Neutrophil (primary cell): ENCODE results near the gene TRMO.

Source experiments
- H3K27ac ChIP-seq: fragments of 200-600 bp; sonication (generic); 2 replicates; pipeline ENCODE4 v1.5.1; 2016; ENCODE audit warnings: mild to moderate bottlenecking, moderate library complexity
- H3K27me3 ChIP-seq: fragments of 200-600 bp; sonication (generic); 2 replicates; pipeline ENCODE4 v1.6.0; 2016; ENCODE audit warnings: mild to moderate bottlenecking
- H3K36me3 ChIP-seq: fragments of 200-600 bp; sonication (generic); 2 replicates; pipeline ENCODE4 v1.5.1; 2017
- H3K4me1 ChIP-seq, 2 experiments: fragments of 200-600 bp in 1 of 2; sonication (generic) in 1 of 2; 1 replicate in 1 of 2; 2 replicates in 1 of 2; pipeline versions ENCODE4 v1.5.1 to v1.6.1; 2013 to 2016; ENCODE audit warnings: low read depth in 1 of 2, low read length in 1 of 2, mild to moderate bottlenecking in 1 of 2, moderate library complexity in 1 of 2; ENCODE audit not compliant: control insufficient read depth in 1 of 2, insufficient read depth in 1 of 2
- H3K4me3 ChIP-seq, 2 experiments: fragments of 200-600 bp in 1 of 2; sonication (generic) in 1 of 2; 1 replicate in 1 of 2; 2 replicates in 1 of 2; pipeline ENCODE4 v1.5.1; 2013 to 2016; ENCODE audit warnings: low read depth in 1 of 2, low read length in 1 of 2, mild to moderate bottlenecking in 1 of 2, moderate library complexity in 1 of 2
- H3K9me3 ChIP-seq: fragments of 200-600 bp; sonication (generic); 2 replicates; pipeline ENCODE4 v1.5.1; 2016
- TF ChIP-seq, protein P1 (sequence below): fragments of 200-600 bp; sonication (generic); IDR thresholded peaks from 2 replicates; pipeline ENCODE4 v1.5.1; 2016; ENCODE audit warnings: antibody characterized with exemption

The TRMO gene

DNA sequence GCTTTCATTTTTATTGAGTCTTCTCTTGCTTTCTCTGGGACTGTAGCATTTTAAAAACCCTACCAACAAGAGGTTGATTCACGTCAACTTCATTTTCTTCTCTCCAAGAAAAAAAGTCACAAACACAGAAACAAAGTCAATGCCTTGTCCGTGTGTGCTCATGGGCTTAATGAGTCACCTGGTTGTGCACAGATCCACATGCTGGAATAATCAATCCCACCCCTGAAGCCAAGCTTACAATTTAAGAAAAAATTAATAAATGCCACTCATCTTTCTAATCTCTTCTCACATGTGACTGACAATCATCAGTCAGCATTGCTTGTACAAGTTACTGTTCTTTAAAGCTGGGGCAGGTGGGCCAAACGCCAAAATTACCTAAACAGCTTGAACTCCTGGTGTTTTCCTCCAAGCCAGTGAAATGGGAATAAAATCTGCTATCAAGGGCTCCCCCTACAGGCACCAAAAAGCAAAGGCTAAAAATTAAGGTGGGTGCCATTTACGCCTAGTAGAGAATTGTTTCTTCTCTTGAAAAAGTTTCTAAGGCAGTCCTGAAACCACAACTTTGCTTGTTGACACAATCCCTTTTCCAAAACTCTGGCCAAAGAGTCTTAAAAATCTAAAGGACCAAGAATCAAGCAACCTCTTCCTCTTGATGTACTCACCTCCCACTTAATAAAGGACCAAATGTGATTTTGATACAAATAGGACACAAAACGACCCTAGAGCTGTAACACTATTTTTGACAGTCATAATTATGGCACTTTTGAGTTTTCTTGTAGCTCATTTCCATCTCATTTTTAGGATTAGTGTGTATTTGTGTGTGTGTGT is 21.3 kb downstream of the TRMO start:
- Histone ChIP-seq H3K27ac (peak overlapping the region; percentile 94), H3K4me1 (peaks cover 45 to 55% of the 10 kb centered on the region in 2 experiments), H3K9me3 (no peaks in the 10 kb centered on the region), H3K27me3 (no peaks in the 10 kb centered on the region), H3K36me3 (peaks cover 6% of the 10 kb centered on the region), H3K4me3 (no peak overlapping the region)
- TF ChIP-seq, protein P1, sequence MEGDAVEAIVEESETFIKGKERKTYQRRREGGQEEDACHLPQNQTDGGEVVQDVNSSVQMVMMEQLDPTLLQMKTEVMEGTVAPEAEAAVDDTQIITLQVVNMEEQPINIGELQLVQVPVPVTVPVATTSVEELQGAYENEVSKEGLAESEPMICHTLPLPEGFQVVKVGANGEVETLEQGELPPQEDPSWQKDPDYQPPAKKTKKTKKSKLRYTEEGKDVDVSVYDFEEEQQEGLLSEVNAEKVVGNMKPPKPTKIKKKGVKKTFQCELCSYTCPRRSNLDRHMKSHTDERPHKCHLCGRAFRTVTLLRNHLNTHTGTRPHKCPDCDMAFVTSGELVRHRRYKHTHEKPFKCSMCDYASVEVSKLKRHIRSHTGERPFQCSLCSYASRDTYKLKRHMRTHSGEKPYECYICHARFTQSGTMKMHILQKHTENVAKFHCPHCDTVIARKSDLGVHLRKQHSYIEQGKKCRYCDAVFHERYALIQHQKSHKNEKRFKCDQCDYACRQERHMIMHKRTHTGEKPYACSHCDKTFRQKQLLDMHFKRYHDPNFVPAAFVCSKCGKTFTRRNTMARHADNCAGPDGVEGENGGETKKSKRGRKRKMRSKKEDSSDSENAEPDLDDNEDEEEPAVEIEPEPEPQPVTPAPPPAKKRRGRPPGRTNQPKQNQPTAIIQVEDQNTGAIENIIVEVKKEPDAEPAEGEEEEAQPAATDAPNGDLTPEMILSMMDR: peak; percentile 77

DNA sequence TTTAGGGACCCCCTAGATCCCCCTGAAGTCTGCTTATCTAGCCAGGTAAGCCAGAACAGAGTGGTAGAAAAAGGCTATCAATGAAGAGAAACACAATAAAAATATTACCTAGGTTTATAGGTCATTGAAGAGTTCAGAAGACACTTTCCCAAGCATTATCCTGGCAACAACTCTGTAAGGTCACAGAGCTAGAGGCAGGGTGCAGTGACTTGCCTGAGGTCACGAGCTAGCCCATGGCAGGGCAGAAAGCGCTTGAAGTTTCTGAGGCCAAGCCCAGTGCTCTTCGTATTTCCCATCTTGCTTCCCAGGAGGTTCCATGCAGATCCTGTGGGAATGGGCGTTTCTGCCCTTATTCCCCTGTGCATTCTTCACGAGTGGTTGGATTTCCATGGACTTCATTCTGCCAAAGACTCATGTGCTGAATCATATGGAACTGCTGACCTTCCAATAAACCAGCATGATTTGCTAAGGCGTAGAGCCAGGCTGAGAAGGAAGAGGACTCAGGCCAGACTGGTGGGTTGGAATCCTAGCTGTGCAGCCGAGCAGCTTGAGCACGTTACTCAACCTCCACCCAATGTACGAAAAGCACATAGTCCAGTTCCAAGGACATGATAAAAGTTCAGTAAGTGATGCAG is 22.1 kb downstream of the TRMO start:
- TF ChIP-seq, protein P1: no peak
- H3K4me3 ChIP-seq: no peak overlapping the region
- no peaks in the 10 kb centered on the region for H3K9me3 ChIP-seq
- H3K36me3 ChIP-seq: peaks cover 6% of the 10 kb centered on the region
- peak overlapping the region; percentile 94 for H3K27ac ChIP-seq
- H3K4me1 ChIP-seq: peaks cover 37 to 47% of the 10 kb centered on the region in 2 experiments
- no peaks in the 10 kb centered on the region for H3K27me3 ChIP-seq

DNA sequence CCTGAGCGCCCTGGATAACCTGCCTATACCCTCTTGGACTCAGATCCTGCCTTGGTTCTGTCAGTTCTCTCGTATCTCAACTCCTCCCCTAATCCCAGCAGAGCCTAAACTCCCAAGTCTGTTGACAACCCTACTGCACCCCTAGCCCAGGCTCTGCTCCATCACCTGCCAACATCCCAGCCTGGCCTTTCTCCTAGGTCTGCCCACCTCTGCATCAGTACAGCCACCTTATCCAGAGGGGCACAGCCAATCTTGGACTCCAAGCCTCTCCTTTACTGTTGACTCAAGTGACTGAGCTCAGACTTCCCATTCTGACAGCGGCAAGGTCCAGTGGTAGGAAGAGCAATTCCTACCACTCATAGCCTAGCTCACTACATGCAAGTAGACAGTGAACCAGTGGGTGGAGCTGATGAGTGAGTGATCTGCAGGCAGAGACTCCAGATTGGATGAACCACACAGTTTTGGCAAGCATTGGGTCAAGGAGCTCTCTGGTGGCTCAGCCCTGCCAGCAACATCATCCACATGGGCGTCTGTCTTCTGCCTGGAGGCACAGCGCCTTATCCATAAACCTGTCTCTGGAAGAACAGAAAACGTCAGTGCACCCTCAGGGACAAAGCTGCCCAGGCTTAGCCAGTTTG is 26.5 kb downstream of the TRMO start:
- Histone ChIP-seq H3K27ac (no peak overlapping the region), H3K36me3 (peaks cover 6% of the 10 kb centered on the region), H3K9me3 (no peaks in the 10 kb centered on the region), H3K4me1 (peaks cover 0 to 3% of the 10 kb centered on the region in 2 experiments), H3K27me3 (no peaks in the 10 kb centered on the region), H3K4me3 (no peak overlapping the region)
- TF ChIP-seq, protein P1: peak; percentile 22

DNA sequence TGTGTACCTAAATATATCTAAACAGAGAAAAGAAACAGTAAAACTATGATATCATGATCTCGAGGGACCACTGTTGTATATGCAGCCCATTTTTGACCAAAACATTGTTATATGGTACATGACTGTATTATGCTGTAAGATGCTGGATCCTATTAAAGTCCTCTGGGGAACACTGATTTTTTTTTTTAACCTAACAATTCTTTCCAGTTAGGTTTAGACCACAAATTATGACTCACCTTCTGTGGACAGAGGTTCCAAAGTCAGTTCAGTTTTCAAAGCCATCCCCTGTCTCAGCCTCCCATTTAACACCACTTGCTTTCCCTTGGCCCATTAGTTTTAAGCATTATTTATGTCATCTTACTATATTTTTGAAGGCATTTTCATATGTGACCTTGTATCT is 27.1 kb downstream of the TRMO start:
- TF ChIP-seq, protein P1: no peak
- Histone ChIP-seq H3K27me3 (no peaks in the 10 kb centered on the region), H3K4me1 (peaks cover 2 to 5% of the 10 kb centered on the region in 2 experiments), H3K27ac (no peak overlapping the region), H3K4me3 (no peak overlapping the region), H3K9me3 (no peaks in the 10 kb centered on the region), H3K36me3 (peaks cover 6% of the 10 kb centered on the region)

DNA sequence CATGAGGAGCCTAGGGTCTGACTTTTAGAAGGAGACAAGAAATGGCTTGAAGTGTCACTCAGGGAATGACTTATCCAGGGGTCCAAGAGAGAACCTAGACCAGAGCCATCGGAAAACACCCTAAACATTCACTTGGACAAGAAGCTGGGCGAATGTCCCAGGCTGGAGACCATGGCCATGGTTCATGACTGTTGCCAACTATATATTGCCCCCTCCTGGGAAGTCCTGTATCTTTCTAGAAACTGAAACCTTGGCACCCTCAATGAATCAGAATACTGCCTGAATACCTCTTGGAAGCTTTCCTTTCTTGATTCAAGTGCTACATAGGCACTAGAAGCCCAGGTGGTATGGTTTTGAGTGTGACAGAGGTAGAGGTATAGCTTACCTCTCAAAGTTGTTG is 29.9 kb downstream of the TRMO start:
- Histone ChIP-seq H3K27ac (no peak overlapping the region), H3K9me3 (no peaks in the 10 kb centered on the region), H3K4me1 (peaks cover 2 to 10% of the 10 kb centered on the region in 2 experiments), H3K4me3 (no peak overlapping the region), H3K36me3 (no peaks in the 10 kb centered on the region), H3K27me3 (no peaks in the 10 kb centered on the region)
- TF ChIP-seq, protein P1: no peak
